NCI-H82 treated with DMSO at 0.1 percent for 48 hours (cell line): ENCODE measurements around the gene TMEM208.

Source experiments
- DNase-seq: peaks from one replicate; lab custom pipeline; 2025; ENCODE audit not compliant: unreplicated experiment; lab: John Stamatoyannopoulos, UW

The TMEM208 gene

GRCh38 chr16:67248401-67249177 lies 21.7 kb downstream of the TMEM208 start, which contains the start of gene SLC9A5:
Gene SLC9A5, plus strand, starts transcription at chr16:67248979. Its CDS starts 36 bp downstream, at chr16:67249015.
- DNase-seq, result no peak

DNA sequence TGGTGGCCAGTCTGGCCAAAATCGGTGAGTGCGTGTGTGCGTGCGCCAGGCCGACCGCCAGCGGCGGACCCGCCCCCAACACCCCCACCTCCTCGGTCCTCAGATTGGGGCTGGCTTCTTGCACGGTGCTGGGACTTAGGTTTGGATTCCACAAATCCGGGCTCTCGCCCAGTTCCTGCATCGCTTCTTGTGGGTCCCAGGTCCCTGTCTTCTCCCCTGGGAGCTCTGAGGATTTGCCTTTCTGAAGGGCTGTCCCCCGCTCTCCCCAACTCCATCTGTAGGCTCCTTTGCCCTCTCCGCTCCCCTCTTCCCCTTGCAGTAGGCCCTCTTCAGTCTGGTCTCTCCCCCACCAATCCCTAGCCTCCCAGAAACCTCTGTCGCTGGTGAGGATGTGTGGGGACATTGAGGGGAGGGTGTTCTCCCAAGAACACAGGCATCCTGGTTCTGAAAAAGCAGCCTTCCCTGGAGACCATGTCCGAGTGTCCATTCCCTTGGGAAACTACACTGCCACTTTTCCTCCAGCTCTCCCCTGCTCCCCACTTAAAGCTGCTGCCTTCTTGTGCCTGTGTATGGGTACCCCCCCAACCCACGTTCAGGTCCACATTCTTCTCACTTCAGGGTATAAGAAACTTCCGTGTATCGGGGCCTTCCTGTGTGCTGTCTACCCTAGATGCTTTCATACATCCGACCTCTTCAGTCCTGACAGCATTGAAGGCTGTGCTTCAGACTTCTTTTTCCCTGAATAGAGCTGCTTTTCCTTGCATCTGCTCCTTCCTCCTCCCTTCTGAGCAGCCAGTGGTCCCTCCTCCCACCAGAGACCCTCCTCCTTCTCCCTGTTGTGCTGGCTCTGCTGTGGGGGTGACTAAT lies 22.5 kb downstream of the TMEM208 start:
- no peak for DNase-seq

DNA sequence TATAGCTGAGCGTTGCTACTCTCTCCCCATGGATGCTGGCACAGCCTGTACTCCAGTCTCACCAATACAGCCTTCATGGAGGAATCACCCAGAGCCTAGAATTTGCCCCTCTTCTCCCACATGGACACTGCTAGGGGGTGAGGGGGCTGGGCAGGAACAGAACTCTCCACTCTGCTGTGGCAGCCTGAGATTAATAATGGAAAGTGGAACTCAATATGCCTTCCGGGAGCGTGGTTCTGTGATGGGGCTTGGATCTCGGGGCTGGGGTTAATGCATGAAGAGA lies 23.1 kb downstream of the TMEM208 start:
- DNase-seq, result no peak

DNA sequence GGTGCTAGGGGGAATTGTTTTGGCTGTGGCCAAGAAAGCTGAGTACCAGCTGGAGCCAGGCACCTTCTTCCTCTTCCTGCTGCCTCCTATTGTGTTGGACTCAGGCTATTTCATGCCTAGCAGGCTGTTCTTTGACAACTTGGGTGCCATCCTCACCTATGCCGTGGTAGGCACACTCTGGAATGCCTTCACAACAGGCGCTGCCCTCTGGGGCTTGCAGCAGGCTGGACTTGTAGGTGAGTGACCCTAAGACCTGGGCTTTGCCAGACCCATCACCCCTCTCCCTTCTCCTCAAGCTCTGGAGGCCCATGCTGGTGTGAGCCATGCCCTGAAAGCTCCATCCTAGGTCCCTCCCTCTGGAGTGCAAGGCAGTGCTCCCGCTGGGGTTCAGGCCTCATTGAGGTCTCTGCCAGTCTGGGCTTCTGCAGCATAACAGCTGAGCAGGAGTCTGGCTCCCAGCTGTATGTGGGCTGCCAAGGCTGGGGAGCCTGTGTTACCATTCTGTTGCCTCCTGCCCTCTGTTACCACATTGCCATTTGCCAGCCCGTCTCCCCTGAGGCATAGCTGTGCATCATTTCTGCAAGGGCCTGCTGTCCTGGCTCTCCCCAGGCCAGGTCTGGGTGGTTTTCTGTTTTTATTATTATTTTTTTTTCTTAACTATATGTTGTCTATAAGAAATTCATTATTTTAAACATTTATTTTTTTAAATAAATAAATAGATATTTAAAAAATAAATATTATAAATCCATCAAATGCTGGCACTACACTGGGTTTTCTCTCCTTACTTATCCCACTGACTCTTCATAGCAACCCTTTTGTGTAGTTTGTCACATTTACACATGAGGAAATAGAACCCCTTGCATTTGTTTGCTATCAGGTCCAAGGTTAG lies 25.9 kb downstream of the TMEM208 start:
- no peak for DNase-seq

DNA sequence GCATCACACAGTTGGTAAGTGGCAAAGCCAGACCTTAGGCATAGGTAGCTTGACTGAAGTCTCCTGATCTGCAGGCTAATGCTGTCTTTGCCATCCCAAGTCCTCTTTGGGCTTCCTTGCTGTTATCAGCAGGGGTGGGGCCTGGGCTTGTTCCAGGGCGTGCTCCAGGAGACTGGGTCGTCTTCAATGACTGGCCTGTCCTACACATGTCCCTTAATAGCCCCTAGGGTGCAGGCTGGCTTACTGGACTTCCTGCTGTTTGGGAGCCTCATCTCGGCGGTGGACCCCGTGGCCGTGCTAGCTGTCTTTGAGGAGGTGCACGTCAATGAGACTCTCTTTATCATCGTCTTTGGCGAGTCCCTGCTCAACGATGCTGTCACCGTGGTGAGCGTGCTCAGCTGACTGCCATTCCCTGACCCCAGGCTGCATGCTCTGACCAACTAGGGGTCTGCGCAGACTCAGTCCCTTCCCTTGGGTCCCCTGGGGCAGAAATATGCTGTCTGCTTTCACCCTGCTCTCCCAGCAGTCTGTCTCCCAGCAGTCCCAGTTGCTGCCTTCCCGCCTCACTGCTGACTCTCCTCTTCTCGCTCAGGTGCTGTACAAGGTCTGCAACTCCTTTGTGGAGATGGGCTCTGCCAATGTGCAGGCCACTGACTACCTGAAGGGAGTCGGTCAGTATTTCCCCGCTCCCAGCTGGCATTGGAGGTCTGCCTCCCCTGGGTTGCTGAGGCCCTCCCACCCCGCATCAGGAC lies 28.0 kb downstream of the TMEM208 start:
- no peak for DNase-seq

GRCh38 chr16:67255553-67256221 lies 28.8 kb downstream of the TMEM208 start:
- DNase-seq, result no peak

GRCh38 chr16:67256701-67257230 lies 29.8 kb downstream of the TMEM208 start:
- DNase-seq, result no peak

DNA sequence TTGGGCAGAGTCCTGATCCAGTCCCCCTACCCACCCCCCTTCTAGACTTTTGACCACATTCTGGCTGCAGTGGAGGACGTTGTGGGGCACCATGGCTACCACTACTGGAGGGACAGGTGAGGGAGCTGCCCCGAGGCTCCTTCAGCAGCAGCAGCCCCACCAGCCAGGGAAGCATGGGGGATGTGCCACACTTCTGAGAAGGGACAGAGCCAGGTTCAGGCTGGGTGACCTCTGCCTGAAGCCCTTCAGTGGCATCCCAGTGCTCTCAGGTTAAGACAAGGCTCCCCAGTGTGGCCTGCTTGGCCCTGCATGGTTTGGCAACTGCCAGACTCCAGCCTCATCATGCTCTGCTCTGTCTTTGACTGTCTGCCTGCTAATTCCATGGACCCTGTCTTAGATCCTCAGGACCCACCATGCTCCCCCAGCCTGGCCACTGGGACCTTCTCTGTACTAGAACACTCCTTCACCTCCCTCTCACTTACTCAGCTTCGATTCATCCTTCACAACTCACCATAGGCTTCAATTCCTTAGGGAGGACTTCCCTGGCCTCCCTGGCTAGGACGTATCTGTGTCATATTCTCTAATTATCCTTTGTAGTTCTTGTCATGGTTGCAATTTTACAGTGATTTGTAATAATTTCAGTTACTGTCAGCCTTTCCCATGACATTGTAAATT lies 30.7 kb downstream of the TMEM208 start:
- DNase-seq, result no peak

- no peak for DNase-seq
Observed at GRCh38 chr16:67258161-67258835, 31.4 kb downstream of the TMEM208 start.

DNA sequence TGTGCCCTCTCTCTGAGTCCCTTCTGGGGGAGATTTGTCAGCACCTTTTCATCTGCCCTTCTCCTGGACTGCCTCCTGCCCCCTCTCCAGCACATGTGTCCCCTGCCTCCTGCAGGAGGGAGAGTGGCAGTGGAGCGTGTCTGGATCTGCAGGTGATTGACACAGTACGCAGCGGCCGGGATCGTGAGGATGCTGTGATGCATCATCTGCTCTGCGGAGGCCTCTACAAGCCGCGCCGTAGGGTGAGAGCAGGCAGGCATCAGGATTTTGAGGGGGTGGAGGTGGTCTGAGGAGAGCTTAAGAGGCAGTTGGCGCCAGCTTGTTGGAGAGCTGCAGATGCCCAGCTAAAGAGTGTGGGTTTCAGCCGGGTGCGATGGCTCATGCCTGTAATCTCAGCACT lies 32.8 kb downstream of the TMEM208 start:
- no peak for DNase-seq

GRCh38 chr16:67260426-67261063 lies 33.6 kb downstream of the TMEM208 start:
- DNase-seq, result peak; percentile 22

DNA sequence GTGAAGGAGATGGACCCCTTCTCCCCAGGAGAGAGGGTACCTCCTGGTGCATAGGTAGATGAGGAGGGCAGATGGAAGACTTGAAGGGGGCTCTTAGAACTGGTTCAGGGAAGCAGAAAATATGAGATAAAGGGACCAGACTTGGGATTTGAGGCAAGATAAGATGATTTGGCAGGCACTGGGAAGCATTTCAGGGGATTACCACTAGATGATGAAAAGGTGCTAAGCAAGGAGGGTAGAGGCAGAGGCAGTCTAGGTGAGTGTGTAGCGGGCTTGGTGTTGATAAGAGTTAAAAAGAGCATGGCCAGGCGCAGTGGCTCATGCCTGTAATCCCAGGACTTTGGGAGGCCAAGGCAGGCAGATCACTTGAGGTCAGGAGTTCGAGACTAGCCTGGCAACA lies 36.3 kb downstream of the TMEM208 start:
- no peak for DNase-seq

GRCh38 chr16:67264277-67264676 lies 37.3 kb downstream of the TMEM208 start:
- no peak for DNase-seq

- DNase-seq, result no peak
Observed at GRCh38 chr16:67264866-67265265, 37.9 kb downstream of the TMEM208 start.

DNA sequence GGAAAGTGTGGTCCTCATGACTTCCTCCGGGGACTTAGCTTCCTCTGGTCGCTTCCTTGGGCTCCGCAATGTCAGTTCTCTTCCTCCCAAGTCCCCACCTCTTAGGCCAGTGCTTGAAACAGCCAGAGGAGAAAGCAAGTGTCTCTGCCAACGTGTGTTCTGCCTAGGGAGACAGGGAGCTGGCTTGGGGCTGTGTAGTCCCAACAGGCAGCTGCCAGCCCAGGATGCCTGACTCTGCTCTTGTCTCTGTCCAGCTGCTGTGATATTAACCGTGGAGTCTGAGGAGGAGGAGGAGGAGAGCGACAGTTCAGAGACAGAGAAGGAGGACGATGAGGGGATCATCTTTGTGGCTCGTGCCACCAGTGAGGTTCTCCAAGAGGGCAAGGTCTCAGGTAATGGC lies 38.9 kb downstream of the TMEM208 start:
- DNase-seq, result no peak

DNA sequence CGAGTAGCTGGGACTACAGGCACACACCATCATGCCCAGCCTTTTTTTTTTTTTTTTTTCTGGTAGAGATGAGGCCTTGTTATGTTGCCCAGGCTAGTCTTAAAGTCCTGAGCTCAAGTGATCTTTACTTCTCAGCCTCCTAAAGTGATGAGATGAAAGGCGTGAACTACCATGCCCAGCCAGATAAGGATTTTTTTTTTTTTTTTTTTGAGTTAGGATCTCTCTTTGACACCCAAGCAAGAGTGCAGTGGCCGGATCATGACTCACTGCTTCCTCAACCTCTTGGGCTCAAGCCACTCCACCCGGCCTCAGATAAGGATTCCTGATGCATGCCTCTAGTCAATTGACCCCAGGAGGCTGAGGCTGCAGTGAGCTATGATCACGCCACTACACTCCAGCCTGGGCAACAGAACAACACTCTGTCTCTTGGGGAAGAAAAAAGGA lies 41.2 kb downstream of the TMEM208 start:
- no peak for DNase-seq

- DNase-seq, result no peak
Observed at GRCh38 chr16:67269766-67270165, 42.8 kb downstream of the TMEM208 start.

DNA sequence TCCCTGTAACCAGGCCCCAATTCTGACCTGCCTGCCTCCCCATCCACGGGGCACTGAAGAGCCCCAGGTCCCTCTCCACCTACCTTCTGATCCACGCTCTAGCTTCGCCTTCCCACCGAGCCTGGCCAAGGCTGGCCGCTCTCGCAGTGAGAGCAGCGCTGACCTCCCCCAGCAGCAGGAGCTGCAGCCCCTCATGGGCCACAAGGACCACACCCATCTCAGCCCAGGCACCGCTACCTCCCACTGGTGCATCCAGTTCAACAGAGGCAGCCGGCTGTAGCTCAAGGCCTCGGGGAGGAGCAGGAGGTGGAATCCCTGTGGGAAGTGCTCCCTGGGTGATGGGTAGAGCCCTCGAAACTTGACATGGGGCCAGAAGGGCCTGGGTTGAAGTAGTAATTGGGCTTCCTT lies 44.0 kb downstream of the TMEM208 start:
- no peak for DNase-seq
